NCI-H1092 treated with DMSO at 0.1 percent for 48 hours (cell line): ENCODE measurements around the gene CEP57L1.
"Not testable (repeated sequence)": the region's sequence is repeated elsewhere in the genome, so short reads cannot be mapped to it uniquely, and the experiment has no call there.

Experiments used
- DNase-seq: peaks from one replicate; lab custom pipeline; 2025; lab: John Stamatoyannopoulos, UW

The CEP57L1 gene

GRCh38 chr6:109172101-109172746 is 76.9 kb downstream of the CEP57L1 start:
- no peak for DNase-seq

GRCh38 chr6:109174916-109175315 is 79.6 kb downstream of the CEP57L1 start:
- no peak for DNase-seq

- no peak for DNase-seq
Measured at GRCh38 chr6:109178921-109179320, 83.6 kb downstream of the CEP57L1 start.

GRCh38 chr6:109179507-109179906 is 84.2 kb downstream of the CEP57L1 start:
- DNase-seq = no peak

- no peak for DNase-seq
Measured at GRCh38 chr6:109182578-109182977, 87.3 kb downstream of the CEP57L1 start.

GRCh38 chr6:109183109-109183650 is 87.9 kb downstream of the CEP57L1 start:
- no peak for DNase-seq

GRCh38 chr6:109184638-109185037 is 89.3 kb downstream of the CEP57L1 start:
- DNase-seq = no peak

GRCh38 chr6:109186012-109186411 is 90.7 kb downstream of the CEP57L1 start:
- no peak for DNase-seq

- peak; percentile 50 for DNase-seq
Measured at GRCh38 chr6:109187399-109188114, 92.2 kb downstream of the CEP57L1 start.

- DNase-seq = no peak
Measured at GRCh38 chr6:109188115-109188411, 92.8 kb downstream of the CEP57L1 start.

GRCh38 chr6:109191368-109191767 is 96.1 kb downstream of the CEP57L1 start:
- DNase-seq = not testable (repeated sequence)

- DNase-seq = no peak
Measured at GRCh38 chr6:109192865-109193264, 97.6 kb downstream of the CEP57L1 start.

GRCh38 chr6:109194880-109195279 is 99.6 kb downstream of the CEP57L1 start:
- DNase-seq = no peak

GRCh38 chr6:109197061-109197460 is 101.8 kb downstream of the CEP57L1 start:
- DNase-seq = no peak

- no peak for DNase-seq
Measured at GRCh38 chr6:109202409-109203264, 107.3 kb downstream of the CEP57L1 start.

- no peak for DNase-seq
Measured at GRCh38 chr6:109204511-109204910, 109.2 kb downstream of the CEP57L1 start.

GRCh38 chr6:109212683-109213082 is 117.4 kb downstream of the CEP57L1 start:
- no peak for DNase-seq
